ENCODE data around the gene BTBD9.

DNA sequence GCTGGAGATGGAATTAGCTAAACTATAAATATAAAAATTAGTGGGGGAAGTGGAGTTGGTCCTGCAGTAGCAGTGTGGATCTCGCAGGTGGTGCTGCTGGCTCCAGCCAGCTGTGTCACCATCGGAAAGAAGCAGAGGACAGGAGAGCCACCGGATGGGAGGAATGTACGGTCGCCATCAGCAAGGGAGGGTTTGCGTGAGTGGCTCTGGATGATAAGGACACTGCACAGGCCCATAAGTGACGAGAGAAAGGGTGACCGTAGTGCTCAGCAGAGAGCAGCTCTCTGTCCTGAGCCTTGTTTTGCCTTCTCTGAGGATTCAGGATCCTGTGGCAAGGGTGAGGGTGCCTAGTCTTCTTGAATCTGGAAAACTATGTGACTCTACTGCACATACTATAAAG, 441.5 kb downstream of the BTBD9 start:
- TF ChIP-seq, protein P1, sequence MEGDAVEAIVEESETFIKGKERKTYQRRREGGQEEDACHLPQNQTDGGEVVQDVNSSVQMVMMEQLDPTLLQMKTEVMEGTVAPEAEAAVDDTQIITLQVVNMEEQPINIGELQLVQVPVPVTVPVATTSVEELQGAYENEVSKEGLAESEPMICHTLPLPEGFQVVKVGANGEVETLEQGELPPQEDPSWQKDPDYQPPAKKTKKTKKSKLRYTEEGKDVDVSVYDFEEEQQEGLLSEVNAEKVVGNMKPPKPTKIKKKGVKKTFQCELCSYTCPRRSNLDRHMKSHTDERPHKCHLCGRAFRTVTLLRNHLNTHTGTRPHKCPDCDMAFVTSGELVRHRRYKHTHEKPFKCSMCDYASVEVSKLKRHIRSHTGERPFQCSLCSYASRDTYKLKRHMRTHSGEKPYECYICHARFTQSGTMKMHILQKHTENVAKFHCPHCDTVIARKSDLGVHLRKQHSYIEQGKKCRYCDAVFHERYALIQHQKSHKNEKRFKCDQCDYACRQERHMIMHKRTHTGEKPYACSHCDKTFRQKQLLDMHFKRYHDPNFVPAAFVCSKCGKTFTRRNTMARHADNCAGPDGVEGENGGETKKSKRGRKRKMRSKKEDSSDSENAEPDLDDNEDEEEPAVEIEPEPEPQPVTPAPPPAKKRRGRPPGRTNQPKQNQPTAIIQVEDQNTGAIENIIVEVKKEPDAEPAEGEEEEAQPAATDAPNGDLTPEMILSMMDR (conservative IDR thresholded peaks at IDR 0.05; ENCODE audit: low read depth, low read length) = no peak
- no peak for TF ChIP-seq EZH2phosphoT487 (IDR thresholded peaks at IDR 0.05; ENCODE audit: borderline replicate concordance, low read length)
- TF ChIP-seq EZH2 (IDR thresholded peaks at IDR 0.05; ENCODE audit: low read length, unreplicated experiment) = no peak

All from PC-3 (cell line).